ENCODE data around the gene FSTL5. TPM values are rescaled to one million over a fixed set of nuclear protein-coding genes. Genes with fewer than 3 reads are reported as not detected.

Gene FSTL5
- total RNA-seq, 1 donor from 2014 or later = not detected

DNA sequence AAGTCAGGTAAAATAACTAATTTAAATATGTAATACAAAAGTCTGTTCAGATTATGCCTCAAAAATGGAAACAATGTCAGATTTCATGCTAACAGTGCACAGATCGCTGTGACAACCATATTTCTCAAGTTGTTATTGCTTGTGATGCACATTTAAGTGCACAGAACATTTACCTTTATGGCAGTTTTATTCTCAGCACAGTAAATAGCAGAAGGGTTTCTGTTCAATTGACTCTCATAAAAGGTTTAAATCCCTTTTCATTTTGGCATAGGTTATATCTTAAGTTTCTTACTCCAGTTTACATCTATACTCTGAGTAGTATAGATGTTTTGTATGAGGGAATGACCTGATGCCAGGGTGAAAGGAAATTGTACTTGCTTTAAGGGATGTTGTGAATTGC is 247.8 kb downstream of the FSTL5 start:
- no peak for DNase-seq (ENCODE audit: low read depth)
- H3K36me3 ChIP-seq (ENCODE audit: control insufficient read depth, insufficient read depth, low read length) = no peaks in the 10 kb centered on the region
- TF ChIP-seq, protein P1, sequence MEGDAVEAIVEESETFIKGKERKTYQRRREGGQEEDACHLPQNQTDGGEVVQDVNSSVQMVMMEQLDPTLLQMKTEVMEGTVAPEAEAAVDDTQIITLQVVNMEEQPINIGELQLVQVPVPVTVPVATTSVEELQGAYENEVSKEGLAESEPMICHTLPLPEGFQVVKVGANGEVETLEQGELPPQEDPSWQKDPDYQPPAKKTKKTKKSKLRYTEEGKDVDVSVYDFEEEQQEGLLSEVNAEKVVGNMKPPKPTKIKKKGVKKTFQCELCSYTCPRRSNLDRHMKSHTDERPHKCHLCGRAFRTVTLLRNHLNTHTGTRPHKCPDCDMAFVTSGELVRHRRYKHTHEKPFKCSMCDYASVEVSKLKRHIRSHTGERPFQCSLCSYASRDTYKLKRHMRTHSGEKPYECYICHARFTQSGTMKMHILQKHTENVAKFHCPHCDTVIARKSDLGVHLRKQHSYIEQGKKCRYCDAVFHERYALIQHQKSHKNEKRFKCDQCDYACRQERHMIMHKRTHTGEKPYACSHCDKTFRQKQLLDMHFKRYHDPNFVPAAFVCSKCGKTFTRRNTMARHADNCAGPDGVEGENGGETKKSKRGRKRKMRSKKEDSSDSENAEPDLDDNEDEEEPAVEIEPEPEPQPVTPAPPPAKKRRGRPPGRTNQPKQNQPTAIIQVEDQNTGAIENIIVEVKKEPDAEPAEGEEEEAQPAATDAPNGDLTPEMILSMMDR (IDR thresholded peaks at IDR 0.05; ENCODE audit: insufficient read depth, low read length, severe bottlenecking) = no peak
- no peak overlapping the region for H3K4me3 ChIP-seq (ENCODE audit: low read depth, low read length)
- no peaks in the 10 kb centered on the region for H3K27me3 ChIP-seq (ENCODE audit: control insufficient read depth, insufficient read depth, low read length)
- FAIRE-seq = no peak

GRCh38 chr4:161907590-161907955 is 256.2 kb downstream of the FSTL5 start:
- TF ChIP-seq, protein P1 (IDR thresholded peaks at IDR 0.05; ENCODE audit: insufficient read depth, low read length, severe bottlenecking) = no peak
- no peak for FAIRE-seq

DNA sequence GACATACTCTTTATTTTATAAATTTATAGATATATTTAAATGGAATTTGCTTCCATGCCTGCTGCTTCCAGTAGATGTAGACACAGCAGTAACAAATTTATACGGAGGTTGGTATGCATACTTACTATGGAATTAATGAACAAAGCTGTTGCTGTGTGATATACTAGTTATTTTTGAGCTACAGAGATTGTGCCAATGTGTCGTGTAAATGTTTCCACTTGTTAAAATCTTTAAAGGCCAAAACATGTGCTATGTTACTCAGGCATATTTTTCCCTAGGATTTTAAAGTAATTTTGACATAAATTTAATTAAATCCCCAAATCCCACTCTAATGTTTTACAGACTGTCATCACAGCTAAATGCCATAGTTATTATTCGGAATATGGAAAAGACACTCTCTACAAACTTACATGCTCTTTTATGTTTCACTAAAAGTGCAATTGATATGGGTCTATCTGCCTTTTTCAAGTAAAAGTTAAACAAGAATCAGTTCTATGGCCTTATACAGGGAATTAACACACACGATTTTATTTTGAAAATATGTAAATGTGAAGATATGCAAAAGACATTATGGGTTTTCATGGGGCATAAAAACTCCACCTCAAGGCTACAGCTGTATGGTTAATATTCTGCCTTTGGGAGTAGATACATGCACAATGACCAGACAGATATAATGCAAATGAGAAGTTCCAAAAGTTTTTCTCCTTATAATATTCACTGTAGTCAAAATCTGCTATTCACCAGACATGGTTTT is 256.8 kb downstream of the FSTL5 start:
- Histone ChIP-seq H3K27me3 (ENCODE audit: control insufficient read depth, insufficient read depth, low read length) (no peaks in the 10 kb centered on the region), H3K36me3 (ENCODE audit: control insufficient read depth, insufficient read depth, low read length) (no peaks in the 10 kb centered on the region), H3K4me3 (ENCODE audit: low read depth, low read length) (no peak overlapping the region)
- TF ChIP-seq, protein P1 (IDR thresholded peaks at IDR 0.05; ENCODE audit: insufficient read depth, low read length, severe bottlenecking) = no peak
- FAIRE-seq = no peak
- DNase-seq (ENCODE audit: low read depth) = no peak

More at GRCh38 chr4:161907590-161907955, 256.2 kb downstream of the FSTL5 start:
- Histone ChIP-seq H3K4me3 (ENCODE audit: low read depth, low read length) (no peak overlapping the region), H3K36me3 (ENCODE audit: control insufficient read depth, insufficient read depth, low read length) (no peaks in the 10 kb centered on the region), H3K27me3 (ENCODE audit: control insufficient read depth, insufficient read depth, low read length) (no peaks in the 10 kb centered on the region)
- DNase-seq (ENCODE audit: low read depth) = no peak

DNA sequence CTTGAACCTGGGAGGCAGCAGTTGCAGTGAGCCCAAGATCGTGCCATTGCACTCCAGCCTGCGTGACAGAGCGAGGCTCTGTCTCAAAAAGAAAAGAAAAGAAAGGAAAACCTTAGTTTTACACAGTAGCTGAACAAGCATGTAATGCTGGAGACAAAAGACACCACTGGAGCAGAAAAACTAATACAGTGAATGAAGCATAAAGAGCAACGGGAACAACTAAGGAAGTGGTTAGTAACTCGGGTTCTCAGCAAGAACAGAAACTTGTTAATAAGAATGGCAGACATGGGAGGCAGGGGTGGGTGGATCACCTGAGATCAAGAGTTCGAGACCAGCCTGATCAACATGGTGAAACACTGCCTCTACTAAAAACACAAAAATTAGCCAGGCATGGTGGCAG is 263.7 kb downstream of the FSTL5 start:
- Histone ChIP-seq H3K4me3 (ENCODE audit: low read depth, low read length) (no peak overlapping the region), H3K36me3 (ENCODE audit: control insufficient read depth, insufficient read depth, low read length) (no peaks in the 10 kb centered on the region), H3K27me3 (ENCODE audit: control insufficient read depth, insufficient read depth, low read length) (no peaks in the 10 kb centered on the region)
- FAIRE-seq = no peak
- TF ChIP-seq, protein P1 (IDR thresholded peaks at IDR 0.05; ENCODE audit: insufficient read depth, low read length, severe bottlenecking) = no peak
- DNase-seq (ENCODE audit: low read depth) = no peak

DNA sequence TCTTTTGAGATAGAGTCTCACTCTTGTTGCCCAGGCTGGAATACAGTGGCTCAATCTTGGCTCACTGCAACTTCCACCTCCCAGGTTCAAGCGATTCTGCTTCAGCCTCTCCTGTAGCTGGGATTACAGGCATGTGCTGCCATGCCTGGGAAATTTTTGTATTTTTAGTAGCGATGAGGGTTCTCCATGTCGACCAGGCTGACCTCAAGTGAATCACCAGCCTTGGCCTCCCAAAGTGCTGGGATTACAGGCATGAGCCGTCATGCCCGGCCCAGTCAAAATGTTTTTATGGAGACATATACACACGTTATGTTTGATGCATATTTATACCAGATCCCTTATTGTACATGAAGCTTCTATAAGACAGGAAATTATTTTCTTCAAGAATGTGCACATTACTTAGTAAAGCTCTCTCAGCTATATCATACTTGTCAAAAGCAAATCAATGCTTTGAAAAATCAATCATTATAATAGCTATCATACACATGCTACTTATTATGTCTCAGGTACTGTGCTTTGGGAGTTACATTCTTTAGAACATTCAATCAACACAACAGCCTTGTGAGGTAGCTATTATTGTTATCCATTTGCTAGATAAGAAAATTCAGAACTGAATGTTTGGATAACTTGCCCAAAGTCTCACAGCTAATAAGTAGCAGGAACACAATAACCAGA is 269.2 kb downstream of the FSTL5 start:
- Histone ChIP-seq H3K27me3 (ENCODE audit: control insufficient read depth, insufficient read depth, low read length) (no peaks in the 10 kb centered on the region), H3K4me3 (ENCODE audit: low read depth, low read length) (no peak overlapping the region), H3K36me3 (ENCODE audit: control insufficient read depth, insufficient read depth, low read length) (no peaks in the 10 kb centered on the region)
- FAIRE-seq = no peak
- TF ChIP-seq, protein P1 (IDR thresholded peaks at IDR 0.05; ENCODE audit: insufficient read depth, low read length, severe bottlenecking) = no peak
- DNase-seq (ENCODE audit: low read depth) = peak; percentile 80

Data from bronchial epithelial cell (primary cell).